IMR-90 (cell line): Measurements from ENCODE around the gene FOXP1.

Source experiments
- CEBPB ChIP-seq: IDR thresholded peaks from 2 replicates; pipeline ENCODE4 v1.6.1; 2012; ENCODE audit warnings: low read depth, low read length, improper control_type of control experiment
- MAFK ChIP-seq: IDR thresholded peaks from 2 replicates; pipeline ENCODE4 v1.6.1; 2012; ENCODE audit warnings: low read depth, low read length, improper control_type of control experiment
- MXI1 ChIP-seq: IDR thresholded peaks from 2 replicates; pipeline ENCODE4 v1.6.1; 2012; ENCODE audit warnings: low read depth, mild to moderate bottlenecking, low read length, moderate library complexity, borderline replicate concordance
- POLR2A ChIP-seq: IDR thresholded peaks from 2 replicates; pipeline ENCODE4 v1.6.1; 2012; ENCODE audit warnings: mild to moderate bottlenecking, low read depth, low read length
- RAD21 ChIP-seq: IDR thresholded peaks from 2 replicates; pipeline ENCODE4 v1.6.1; 2012; ENCODE audit warnings: low read length, improper control_type of control experiment
- RCOR1 ChIP-seq: IDR thresholded peaks from 2 replicates; pipeline ENCODE4 v1.6.1; 2012; ENCODE audit warnings: mild to moderate bottlenecking, low read length, improper control_type of control experiment; ENCODE audit not compliant: insufficient replicate concordance
- TF ChIP-seq, protein P1 (sequence below): conservative IDR thresholded peaks from 2 replicates; pipeline ENCODE4 v1.5.1; 2012; ENCODE audit warnings: mild to moderate bottlenecking, low read depth, low read length, improper control_type of control experiment
- TF ChIP-seq, protein P2 (sequence below): fragments of 150-350 bp; IDR thresholded peaks from 2 replicates; pipeline ENCODE4 v1.6.1; 2016; ENCODE audit warnings: low read depth, mild to moderate bottlenecking, low read length, moderate library complexity, borderline replicate concordance

DNA sequence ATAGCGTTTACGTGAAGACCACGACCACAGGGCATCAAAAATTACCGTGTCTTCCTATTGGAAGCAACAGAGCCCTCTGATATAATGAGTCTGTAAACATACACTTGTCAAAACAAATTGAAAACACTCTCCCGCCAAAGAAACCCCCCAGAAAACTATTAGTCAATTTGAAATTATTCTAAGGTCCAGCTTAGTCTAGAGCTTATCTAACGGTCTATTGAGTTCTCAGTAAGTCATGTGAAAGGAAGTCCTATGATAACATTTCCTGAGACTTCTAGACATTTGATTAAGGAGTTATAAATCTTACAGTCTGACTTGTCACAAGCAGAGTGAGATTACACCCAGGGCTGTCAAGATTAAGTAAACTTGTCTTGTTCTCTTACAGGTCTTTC lies 356.3 kb downstream of the FOXP1 start:
- TF ChIP-seq POLR2A, result no peak
- TF ChIP-seq, protein P1, sequence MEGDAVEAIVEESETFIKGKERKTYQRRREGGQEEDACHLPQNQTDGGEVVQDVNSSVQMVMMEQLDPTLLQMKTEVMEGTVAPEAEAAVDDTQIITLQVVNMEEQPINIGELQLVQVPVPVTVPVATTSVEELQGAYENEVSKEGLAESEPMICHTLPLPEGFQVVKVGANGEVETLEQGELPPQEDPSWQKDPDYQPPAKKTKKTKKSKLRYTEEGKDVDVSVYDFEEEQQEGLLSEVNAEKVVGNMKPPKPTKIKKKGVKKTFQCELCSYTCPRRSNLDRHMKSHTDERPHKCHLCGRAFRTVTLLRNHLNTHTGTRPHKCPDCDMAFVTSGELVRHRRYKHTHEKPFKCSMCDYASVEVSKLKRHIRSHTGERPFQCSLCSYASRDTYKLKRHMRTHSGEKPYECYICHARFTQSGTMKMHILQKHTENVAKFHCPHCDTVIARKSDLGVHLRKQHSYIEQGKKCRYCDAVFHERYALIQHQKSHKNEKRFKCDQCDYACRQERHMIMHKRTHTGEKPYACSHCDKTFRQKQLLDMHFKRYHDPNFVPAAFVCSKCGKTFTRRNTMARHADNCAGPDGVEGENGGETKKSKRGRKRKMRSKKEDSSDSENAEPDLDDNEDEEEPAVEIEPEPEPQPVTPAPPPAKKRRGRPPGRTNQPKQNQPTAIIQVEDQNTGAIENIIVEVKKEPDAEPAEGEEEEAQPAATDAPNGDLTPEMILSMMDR, result no peak
- TF ChIP-seq, protein P2, sequence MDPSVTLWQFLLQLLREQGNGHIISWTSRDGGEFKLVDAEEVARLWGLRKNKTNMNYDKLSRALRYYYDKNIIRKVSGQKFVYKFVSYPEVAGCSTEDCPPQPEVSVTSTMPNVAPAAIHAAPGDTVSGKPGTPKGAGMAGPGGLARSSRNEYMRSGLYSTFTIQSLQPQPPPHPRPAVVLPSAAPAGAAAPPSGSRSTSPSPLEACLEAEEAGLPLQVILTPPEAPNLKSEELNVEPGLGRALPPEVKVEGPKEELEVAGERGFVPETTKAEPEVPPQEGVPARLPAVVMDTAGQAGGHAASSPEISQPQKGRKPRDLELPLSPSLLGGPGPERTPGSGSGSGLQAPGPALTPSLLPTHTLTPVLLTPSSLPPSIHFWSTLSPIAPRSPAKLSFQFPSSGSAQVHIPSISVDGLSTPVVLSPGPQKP, result no peak
- no peak for TF ChIP-seq MXI1
- no peak for TF ChIP-seq CEBPB
- TF ChIP-seq RCOR1, result no peak
- TF ChIP-seq RAD21, result no peak
- no peak for TF ChIP-seq MAFK
